WTC11 (cell line): ENCODE results near the gene NRF1.

Source experiments
- FOXK1 ChIP-seq: sonication (generic); formaldehyde crosslinking; IDR thresholded peaks from 2 replicates; pipeline ENCODE4 v1.8.0; 2022; ENCODE audit warnings: mild to moderate bottlenecking, moderate library complexity, missing genetic modification reagents
- FOXP1 ChIP-seq: sonication (generic); formaldehyde crosslinking; IDR thresholded peaks from 2 replicates; pipeline ENCODE4 v1.8.0; 2022; ENCODE audit warnings: missing genetic modification reagents, mild to moderate bottlenecking, moderate library complexity, borderline replicate concordance
- IRF2 ChIP-seq: sonication (generic); formaldehyde crosslinking; IDR thresholded peaks from 2 replicates; pipeline ENCODE4 v1.8.0; 2022; ENCODE audit warnings: low read depth, missing genetic modification reagents, borderline replicate concordance
- NFE2L1 ChIP-seq: sonication (generic); formaldehyde crosslinking; IDR thresholded peaks from 2 replicates; pipeline ENCODE4 v1.8.1; 2023; ENCODE audit warnings: missing genetic modification reagents
- RELA ChIP-seq: sonication (generic); formaldehyde crosslinking; IDR thresholded peaks from 2 replicates; pipeline ENCODE4 v1.8.1; 2022; ENCODE audit warnings: missing genetic modification reagents, mild to moderate bottlenecking, borderline replicate concordance
- SMAD3 ChIP-seq: sonication (generic); formaldehyde crosslinking; IDR thresholded peaks from 2 replicates; pipeline ENCODE4 v1.8.0; 2022; ENCODE audit warnings: missing genetic modification reagents, mild to moderate bottlenecking, borderline replicate concordance
- SP1 ChIP-seq: sonication (generic); formaldehyde crosslinking; conservative IDR thresholded peaks from 2 replicates; pipeline ENCODE4 v1.8.1; 2022; ENCODE audit warnings: missing genetic modification reagents
- ZNF416 ChIP-seq: fragments of 250-450 bp; sonication (Bioruptor Pico); IDR thresholded peaks from 2 replicates; pipeline ENCODE4 v1.9.0; 2021; ENCODE audit warnings: mild to moderate bottlenecking, inconsistent platforms
- ZNF671 ChIP-seq: fragments of 250-450 bp; sonication (Bioruptor Pico); IDR thresholded peaks from 2 replicates; pipeline ENCODE4 v1.8.0; 2021; ENCODE audit warnings: mild to moderate bottlenecking
- TF ChIP-seq, protein P1 (sequence below): fragments of 200-600 bp; IDR thresholded peaks from 2 replicates; pipeline ENCODE4 v1.8.0; 2022; ENCODE audit warnings: antibody characterized with exemption
- TF ChIP-seq, protein P2 (sequence below): sonication (generic); formaldehyde crosslinking; IDR thresholded peaks from 2 replicates; pipeline ENCODE4 v1.8.0; 2022; ENCODE audit warnings: mild to moderate bottlenecking, missing genetic modification reagents
- TF ChIP-seq, protein P3 (sequence below): sonication (generic); formaldehyde crosslinking; IDR thresholded peaks from 2 replicates; pipeline ENCODE4 v1.8.0; 2022; ENCODE audit warnings: missing genetic modification reagents

DNA sequence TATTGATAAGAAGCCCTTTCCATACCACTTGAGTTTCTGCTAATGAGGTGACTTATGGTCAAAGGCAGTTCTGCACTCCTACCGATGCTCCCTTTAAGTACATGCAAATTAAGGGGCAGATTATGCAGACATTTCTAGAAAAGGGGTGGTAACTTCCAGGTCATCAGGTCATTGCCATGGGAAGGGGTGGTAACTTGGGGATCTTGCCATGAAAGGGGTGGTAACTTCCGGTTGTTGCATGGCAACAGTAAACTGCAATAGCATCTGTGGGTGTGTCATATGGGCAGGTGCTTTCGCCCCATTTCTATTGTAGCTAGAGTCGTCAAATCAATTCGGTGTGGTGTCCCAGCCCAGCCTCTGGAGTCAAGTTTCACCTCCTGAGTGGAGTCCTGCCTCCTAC, 190.4 kb downstream of the NRF1 start:
- TF ChIP-seq FOXK1, result no peak
- TF ChIP-seq, protein P1, sequence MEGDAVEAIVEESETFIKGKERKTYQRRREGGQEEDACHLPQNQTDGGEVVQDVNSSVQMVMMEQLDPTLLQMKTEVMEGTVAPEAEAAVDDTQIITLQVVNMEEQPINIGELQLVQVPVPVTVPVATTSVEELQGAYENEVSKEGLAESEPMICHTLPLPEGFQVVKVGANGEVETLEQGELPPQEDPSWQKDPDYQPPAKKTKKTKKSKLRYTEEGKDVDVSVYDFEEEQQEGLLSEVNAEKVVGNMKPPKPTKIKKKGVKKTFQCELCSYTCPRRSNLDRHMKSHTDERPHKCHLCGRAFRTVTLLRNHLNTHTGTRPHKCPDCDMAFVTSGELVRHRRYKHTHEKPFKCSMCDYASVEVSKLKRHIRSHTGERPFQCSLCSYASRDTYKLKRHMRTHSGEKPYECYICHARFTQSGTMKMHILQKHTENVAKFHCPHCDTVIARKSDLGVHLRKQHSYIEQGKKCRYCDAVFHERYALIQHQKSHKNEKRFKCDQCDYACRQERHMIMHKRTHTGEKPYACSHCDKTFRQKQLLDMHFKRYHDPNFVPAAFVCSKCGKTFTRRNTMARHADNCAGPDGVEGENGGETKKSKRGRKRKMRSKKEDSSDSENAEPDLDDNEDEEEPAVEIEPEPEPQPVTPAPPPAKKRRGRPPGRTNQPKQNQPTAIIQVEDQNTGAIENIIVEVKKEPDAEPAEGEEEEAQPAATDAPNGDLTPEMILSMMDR, result no peak
- TF ChIP-seq SMAD3, result no peak
- TF ChIP-seq ZNF671 (CRISPR knock-in tag), result no peak
- no peak for TF ChIP-seq IRF2 (CRISPR knock-in tag)
- TF ChIP-seq ZNF416 (CRISPR knock-in tag), result no peak
- no peak for TF ChIP-seq SP1 (CRISPR knock-in tag)
- TF ChIP-seq NFE2L1 (CRISPR knock-in tag), result no peak
- TF ChIP-seq, protein P2, sequence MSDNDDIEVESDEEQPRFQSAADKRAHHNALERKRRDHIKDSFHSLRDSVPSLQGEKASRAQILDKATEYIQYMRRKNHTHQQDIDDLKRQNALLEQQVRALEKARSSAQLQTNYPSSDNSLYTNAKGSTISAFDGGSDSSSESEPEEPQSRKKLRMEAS (CRISPR knock-in tag), result no peak
- TF ChIP-seq, protein P3, sequence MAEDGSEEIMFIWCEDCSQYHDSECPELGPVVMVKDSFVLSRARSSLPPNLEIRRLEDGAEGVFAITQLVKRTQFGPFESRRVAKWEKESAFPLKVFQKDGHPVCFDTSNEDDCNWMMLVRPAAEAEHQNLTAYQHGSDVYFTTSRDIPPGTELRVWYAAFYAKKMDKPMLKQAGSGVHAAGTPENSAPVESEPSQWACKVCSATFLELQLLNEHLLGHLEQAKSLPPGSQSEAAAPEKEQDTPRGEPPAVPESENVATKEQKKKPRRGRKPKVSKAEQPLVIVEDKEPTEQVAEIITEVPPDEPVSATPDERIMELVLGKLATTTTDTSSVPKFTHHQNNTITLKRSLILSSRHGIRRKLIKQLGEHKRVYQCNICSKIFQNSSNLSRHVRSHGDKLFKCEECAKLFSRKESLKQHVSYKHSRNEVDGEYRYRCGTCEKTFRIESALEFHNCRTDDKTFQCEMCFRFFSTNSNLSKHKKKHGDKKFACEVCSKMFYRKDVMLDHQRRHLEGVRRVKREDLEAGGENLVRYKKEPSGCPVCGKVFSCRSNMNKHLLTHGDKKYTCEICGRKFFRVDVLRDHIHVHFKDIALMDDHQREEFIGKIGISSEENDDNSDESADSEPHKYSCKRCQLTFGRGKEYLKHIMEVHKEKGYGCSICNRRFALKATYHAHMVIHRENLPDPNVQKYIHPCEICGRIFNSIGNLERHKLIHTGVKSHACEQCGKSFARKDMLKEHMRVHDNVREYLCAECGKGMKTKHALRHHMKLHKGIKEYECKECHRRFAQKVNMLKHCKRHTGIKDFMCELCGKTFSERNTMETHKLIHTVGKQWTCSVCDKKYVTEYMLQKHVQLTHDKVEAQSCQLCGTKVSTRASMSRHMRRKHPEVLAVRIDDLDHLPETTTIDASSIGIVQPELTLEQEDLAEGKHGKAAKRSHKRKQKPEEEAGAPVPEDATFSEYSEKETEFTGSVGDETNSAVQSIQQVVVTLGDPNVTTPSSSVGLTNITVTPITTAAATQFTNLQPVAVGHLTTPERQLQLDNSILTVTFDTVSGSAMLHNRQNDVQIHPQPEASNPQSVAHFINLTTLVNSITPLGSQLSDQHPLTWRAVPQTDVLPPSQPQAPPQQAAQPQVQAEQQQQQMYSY, result no peak
- TF ChIP-seq FOXP1 (CRISPR knock-in tag), result no peak
- no peak for TF ChIP-seq RELA (CRISPR knock-in tag)
